ENCODE measurements around the gene USP35. TPM values are rescaled to one million over a fixed set of nuclear protein-coding genes. Genes with fewer than 3 reads are reported as not detected.
A peak's percentile ranks its signal among the peaks of the same experiment; 100 is the strongest.

USP35 gene
- polyA plus RNA-seq, 1 of the 3 experiments (the other 2 are of a cell fraction), result 8.4 TPM

DNA sequence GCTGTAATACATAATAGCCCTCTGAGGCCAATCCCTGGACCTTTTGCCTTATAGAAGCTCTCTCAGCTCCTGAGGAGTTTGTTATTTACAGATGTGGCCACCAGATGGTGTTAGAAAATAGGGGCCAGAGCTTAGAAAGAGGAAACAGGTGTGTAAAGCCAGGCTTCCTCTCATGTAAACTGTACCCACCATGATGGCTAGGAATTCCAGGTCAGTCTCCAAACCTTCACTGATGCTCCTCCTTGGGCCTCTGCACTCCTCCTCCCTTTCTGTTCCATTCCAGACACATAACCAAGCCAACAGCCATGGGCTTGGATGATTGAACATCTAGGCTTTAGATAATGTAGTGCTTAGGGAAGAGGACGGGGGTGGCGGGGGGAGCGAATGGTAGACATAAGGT lies 39.7 kb downstream of the USP35 start:
- peak overlapping the region in 1 of 2 experiments; percentile 19; a peak in 2 of 4 replicates for H3K27ac ChIP-seq (ENCODE audit: low read depth in 2 of 2, low read length in 1 of 2)
- no peaks in the 10 kb centered on the region for H3K27me3 ChIP-seq (ENCODE audit: insufficient read depth)
- no peaks in the 10 kb centered on the region for H3K79me2 ChIP-seq (ENCODE audit: insufficient read depth)
- POLR2A ChIA-PET, result interaction anchor here (0.6 to 1.2 kb wide), 4 partner anchors 186 to 336 kb away, joined by 3 to 6 read pairs (median 4); partner anchors contain the start of gene GAB2
- H3K4me1 ChIP-seq (ENCODE audit: control insufficient read depth in 1 of 2, insufficient read depth in 2 of 2, low read depth in 1 of 2, low read length in 1 of 2), result peaks cover 0 to 21% of the 10 kb centered on the region in 2 experiments; a peak in 2 of 4 replicates
- no peak overlapping the region for H2AFZ ChIP-seq (ENCODE audit: low read depth)
- WGBS (ENCODE audit: low lambda C conversion rate), result 98% methylated on average over 3 of the region's 3 CpGs
- no peak overlapping the region for H3K9ac ChIP-seq
- H3K4me3 ChIP-seq (ENCODE audit: low read depth in 2 of 2, low read length in 1 of 2), result no peak overlapping the region
- peak; percentile 72 for DNase-seq
- CTCF ChIA-PET, result interaction anchor here (0.6 to 4.1 kb wide), 25 partner anchors 9 to 344 kb away, joined by 3 to 19 read pairs (median 4); partner anchors contain the start of gene GAB2
- H3K9me2 ChIP-seq, result no peaks in the 10 kb centered on the region
- H3K4me2 ChIP-seq, result no peak overlapping the region
- H3K9me3 ChIP-seq, result no peaks in the 10 kb centered on the region
- H3K36me3 ChIP-seq (replicated peaks in 1 of 2; ENCODE audit: control insufficient read depth in 1 of 2, insufficient read depth in 2 of 2, low read length in 1 of 2), result peaks cover 1 to 31% of the 10 kb centered on the region in 2 experiments
- H4K20me1 ChIP-seq (ENCODE audit: insufficient read depth), result no peaks in the 10 kb centered on the region
- TF ChIP-seq SMC3 (IDR thresholded peaks at IDR 0.05; ENCODE audit: low read depth, low read length) (peak; percentile 84), FOSL2 (IDR thresholded peaks at IDR 0.05; ENCODE audit: borderline replicate concordance, low read depth) (no peak), TCF12 (IDR thresholded peaks at IDR 0.05) (no peak), RCOR1 (IDR thresholded peaks at IDR 0.05; ENCODE audit: low read length) (no peak), RAD21 (IDR thresholded peaks at IDR 0.05; ENCODE audit: low read length) (peak; percentile 92), NFIC (IDR thresholded peaks at IDR 0.05; ENCODE audit: borderline replicate concordance) (no peak), REST (IDR thresholded peaks at IDR 0.05; ENCODE audit: low read depth, low read length) (no peak), POLR2AphosphoS5 (IDR thresholded peaks at IDR 0.05; ENCODE audit: low read depth, low read length) (no peak), MAX (IDR thresholded peaks at IDR 0.05; ENCODE audit: low read depth) (no peak), NRF1 (IDR thresholded peaks at IDR 0.05; ENCODE audit: low read depth, low read length) (no peak)
- TF ChIP-seq, protein P1, sequence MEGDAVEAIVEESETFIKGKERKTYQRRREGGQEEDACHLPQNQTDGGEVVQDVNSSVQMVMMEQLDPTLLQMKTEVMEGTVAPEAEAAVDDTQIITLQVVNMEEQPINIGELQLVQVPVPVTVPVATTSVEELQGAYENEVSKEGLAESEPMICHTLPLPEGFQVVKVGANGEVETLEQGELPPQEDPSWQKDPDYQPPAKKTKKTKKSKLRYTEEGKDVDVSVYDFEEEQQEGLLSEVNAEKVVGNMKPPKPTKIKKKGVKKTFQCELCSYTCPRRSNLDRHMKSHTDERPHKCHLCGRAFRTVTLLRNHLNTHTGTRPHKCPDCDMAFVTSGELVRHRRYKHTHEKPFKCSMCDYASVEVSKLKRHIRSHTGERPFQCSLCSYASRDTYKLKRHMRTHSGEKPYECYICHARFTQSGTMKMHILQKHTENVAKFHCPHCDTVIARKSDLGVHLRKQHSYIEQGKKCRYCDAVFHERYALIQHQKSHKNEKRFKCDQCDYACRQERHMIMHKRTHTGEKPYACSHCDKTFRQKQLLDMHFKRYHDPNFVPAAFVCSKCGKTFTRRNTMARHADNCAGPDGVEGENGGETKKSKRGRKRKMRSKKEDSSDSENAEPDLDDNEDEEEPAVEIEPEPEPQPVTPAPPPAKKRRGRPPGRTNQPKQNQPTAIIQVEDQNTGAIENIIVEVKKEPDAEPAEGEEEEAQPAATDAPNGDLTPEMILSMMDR (IDR thresholded peaks at IDR 0.05), result peak; percentile 60
- H3F3A ChIP-seq (replicated peaks; ENCODE audit: insufficient read depth), result peaks cover 10% of the 10 kb centered on the region

GRCh38 chr11:78229106-78229505 lies 40.4 kb downstream of the USP35 start:
- DNase-seq, result no peak
- TF ChIP-seq NRF1 (IDR thresholded peaks at IDR 0.05; ENCODE audit: low read depth, low read length), result no peak
- TF ChIP-seq EZH2phosphoT487 (IDR thresholded peaks at IDR 0.05; ENCODE audit: borderline replicate concordance, low read depth), result no peak
- no peak for TF ChIP-seq SIN3A (IDR thresholded peaks at IDR 0.05; ENCODE audit: borderline replicate concordance, low read depth, low read length)
- no peak for TF ChIP-seq MAX (IDR thresholded peaks at IDR 0.05; ENCODE audit: low read depth)
- TF ChIP-seq SMC3 (IDR thresholded peaks at IDR 0.05; ENCODE audit: low read depth, low read length), result no peak
- no peak for TF ChIP-seq RXRA (IDR thresholded peaks at IDR 0.05; ENCODE audit: borderline replicate concordance, low read depth)
- no peak for TF ChIP-seq MXI1 (IDR thresholded peaks at IDR 0.05; ENCODE audit: low read depth, low read length)
- TF ChIP-seq YY1 (IDR thresholded peaks at IDR 0.05; ENCODE audit: low read depth), result no peak
- TF ChIP-seq ZBTB33 (IDR thresholded peaks at IDR 0.05; ENCODE audit: borderline replicate concordance, low read depth), result no peak
- no peak for TF ChIP-seq MEF2A (IDR thresholded peaks at IDR 0.05; ENCODE audit: borderline replicate concordance, low read depth)
- no peak for TF ChIP-seq RAD21 (IDR thresholded peaks at IDR 0.05; ENCODE audit: low read length)
- no peak for TF ChIP-seq POLR2AphosphoS5 (IDR thresholded peaks at IDR 0.05; ENCODE audit: low read depth, low read length)
- TF ChIP-seq EP300 (IDR thresholded peaks at IDR 0.05; ENCODE audit: borderline replicate concordance in 1 of 2, low read depth in 1 of 2, low read length in 1 of 2), result no peak
- Histone ChIP-seq H3K9ac (no peak overlapping the region), H3K9me3 (no peaks in the 10 kb centered on the region), H3K4me3 (ENCODE audit: low read depth in 2 of 2, low read length in 1 of 2) (no peak overlapping the region), H3K9me2 (no peaks in the 10 kb centered on the region), H3K79me2 (ENCODE audit: insufficient read depth) (no peaks in the 10 kb centered on the region), H3K4me1 (ENCODE audit: control insufficient read depth in 1 of 2, insufficient read depth in 2 of 2, low read depth in 1 of 2, low read length in 1 of 2) (peaks cover 0 to 21% of the 10 kb centered on the region in 2 experiments; a peak in 2 of 4 replicates), H3K27me3 (ENCODE audit: insufficient read depth) (no peaks in the 10 kb centered on the region), H3K4me2 (no peak overlapping the region), H3F3A (replicated peaks; ENCODE audit: insufficient read depth) (peaks cover 10% of the 10 kb centered on the region), H3K27ac (ENCODE audit: low read depth in 2 of 2, low read length in 1 of 2) (peak overlapping the region in 1 of 2 experiments; percentile 36; a peak in 1 of 4 replicates), H3K36me3 (replicated peaks in 1 of 2; ENCODE audit: control insufficient read depth in 1 of 2, insufficient read depth in 2 of 2, low read length in 1 of 2) (peaks cover 0 to 29% of the 10 kb centered on the region in 2 experiments), H2AFZ (ENCODE audit: low read depth) (no peak overlapping the region), H4K20me1 (ENCODE audit: insufficient read depth) (no peaks in the 10 kb centered on the region)
- CTCF ChIA-PET, result interaction anchor here (2.1 to 4.1 kb wide), 5 partner anchors 10 to 335 kb away, joined by 8 to 19 read pairs (median 16); no protein-coding TSS in a partner anchor
- POLR2A ChIA-PET, result no interaction called here
- WGBS (ENCODE audit: low lambda C conversion rate), result 92% methylated on average over 2 of the region's 2 CpGs

Data from SK-N-SH (cell line).